LHCN-M2 (cell line): Measurements from ENCODE around the gene YBEY. TPM values are rescaled to one million over a fixed set of nuclear protein-coding genes. Genes with fewer than 3 reads are reported as not detected.

Experiments
- DNase-seq: peaks from one replicate; pipeline ENCODE4 v3.0.0-alpha.2; 2012; ENCODE audit warnings: low read depth
- total RNA-seq: library from RNA; depleted of rRNA; stranded (reverse); fragments of >200 nt; gene quantifications from 2 replicates; pipeline ENCODE4 v1.2.3, GENCODE V29; 2014

YBEY gene
- total RNA-seq, 1 experiment from 2014 or later = 25.2 TPM

- DNase-seq = no peak
Measured at GRCh38 chr21:46264046-46264689, 22.0 kb upstream of the YBEY start.

GRCh38 chr21:46264690-46265144 lies 21.4 kb upstream of the YBEY start:
- DNase-seq = no peak

- DNase-seq = no peak
Measured at GRCh38 chr21:46265736-46266525, 20.2 kb upstream of the YBEY start.

- no peak for DNase-seq
Measured at GRCh38 chr21:46266946-46267345, 19.2 kb upstream of the YBEY start.

GRCh38 chr21:46268371-46268770 lies 17.8 kb upstream of the YBEY start:
- no peak for DNase-seq

GRCh38 chr21:46269466-46269865 lies 16.7 kb upstream of the YBEY start:
- no peak for DNase-seq

- no peak for DNase-seq
Measured at GRCh38 chr21:46273341-46273740, 12.8 kb upstream of the YBEY start.

- DNase-seq = no peak
Measured at GRCh38 chr21:46274797-46275390, 11.2 kb upstream of the YBEY start.

GRCh38 chr21:46284077-46284644 lies 2.0 kb upstream of the YBEY start:
- DNase-seq = no peak

- no peak for DNase-seq
Measured at GRCh38 chr21:46284733-46285132, 1.4 kb upstream of the YBEY start.

- DNase-seq = no peak
Measured at GRCh38 chr21:46285206-46285661, 908 bp upstream of the YBEY start, which contains the start of gene MCM3AP. MCM3AP (minus strand) TSS chr21:46285611; CDS start chr21:46285286, 325 bp downstream.

GRCh38 chr21:46286648-46287002 lies 483 bp downstream of the YBEY start:
- DNase-seq = no peak

- no peak for DNase-seq
Measured at GRCh38 chr21:46287541-46287940, 1.4 kb downstream of the YBEY start.

- no peak for DNase-seq
Measured at GRCh38 chr21:46289655-46290179, 3.6 kb downstream of the YBEY start.

- DNase-seq = no peak
Measured at GRCh38 chr21:46291561-46291960, 5.4 kb downstream of the YBEY start.

GRCh38 chr21:46294647-46295176 lies 8.6 kb downstream of the YBEY start:
- peak; percentile 81 for DNase-seq

- DNase-seq = peak; percentile 94
Measured at GRCh38 chr21:46295177-46295770, 9.1 kb downstream of the YBEY start.

GRCh38 chr21:46295996-46296752 lies 10.0 kb downstream of the YBEY start:
- DNase-seq = peak; percentile 94

GRCh38 chr21:46297338-46298271 lies 11.5 kb downstream of the YBEY start:
- DNase-seq = no peak
